ENCODE data around the gene CTTN.
"Not testable (repeated sequence)": the region's sequence is repeated elsewhere in the genome, so short reads cannot be mapped to it uniquely, and the experiment has no call there.

Gene CTTN

GRCh38 chr11:70381872-70382861 lies 16.2 kb upstream of the CTTN start:
- no peak for DNase-seq

- DNase-seq, result no peak
Measured at GRCh38 chr11:70383664-70384565, 14.4 kb upstream of the CTTN start.

DNA sequence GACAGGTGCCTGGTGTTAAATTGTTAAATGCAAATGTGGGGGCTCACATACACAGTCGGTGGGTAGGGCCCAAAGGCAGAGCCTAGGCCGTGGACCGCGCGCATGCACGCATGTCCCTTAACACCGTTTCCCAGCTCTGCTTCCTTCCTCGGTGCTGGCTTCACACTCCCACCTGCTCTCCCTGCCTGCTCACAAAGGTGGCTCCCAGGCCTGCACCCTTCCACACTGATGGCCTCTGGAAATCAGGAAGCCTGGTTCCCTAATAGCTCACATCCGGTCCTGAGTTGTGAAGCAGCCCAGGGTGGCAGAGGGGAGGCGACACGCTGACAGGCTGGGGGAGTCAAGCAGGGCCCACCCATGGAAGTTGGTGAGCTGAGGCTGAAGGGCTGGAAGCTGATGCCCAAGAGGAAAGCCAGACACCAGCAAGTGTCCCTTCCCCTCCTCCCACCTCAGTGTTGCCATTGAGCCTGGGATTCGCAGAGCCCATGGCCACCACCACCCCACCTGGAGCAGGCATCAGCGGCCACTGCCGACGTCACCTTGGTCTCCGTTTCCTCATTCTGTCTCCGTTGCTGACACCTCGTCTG lies 13.7 kb upstream of the CTTN start:
- DNase-seq, result no peak

- no peak for DNase-seq
Measured at GRCh38 chr11:70387564-70387963, 10.8 kb upstream of the CTTN start.

DNA sequence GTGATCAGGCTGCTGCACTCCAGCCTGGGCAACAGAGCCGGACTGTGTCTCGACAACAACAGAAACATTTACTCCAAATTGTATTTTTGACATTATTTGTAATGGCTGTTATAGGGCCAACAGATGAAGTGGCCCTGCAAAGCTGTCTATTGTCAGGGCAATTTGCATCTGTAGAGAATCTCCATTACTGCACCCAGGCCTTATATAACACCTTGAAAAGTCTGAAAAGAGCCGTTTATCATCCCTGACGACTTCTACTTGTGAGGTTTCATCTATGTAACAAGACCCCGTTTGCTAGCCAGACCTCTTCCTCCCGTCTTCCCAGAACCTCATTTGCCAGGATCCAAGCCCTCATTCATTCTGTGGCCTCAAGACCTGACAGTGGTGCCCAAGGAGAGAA lies 9.1 kb upstream of the CTTN start:
- DNase-seq, result no peak

- not testable (repeated sequence) for DNase-seq
Measured at GRCh38 chr11:70390882-70391281, 7.4 kb upstream of the CTTN start.

DNA sequence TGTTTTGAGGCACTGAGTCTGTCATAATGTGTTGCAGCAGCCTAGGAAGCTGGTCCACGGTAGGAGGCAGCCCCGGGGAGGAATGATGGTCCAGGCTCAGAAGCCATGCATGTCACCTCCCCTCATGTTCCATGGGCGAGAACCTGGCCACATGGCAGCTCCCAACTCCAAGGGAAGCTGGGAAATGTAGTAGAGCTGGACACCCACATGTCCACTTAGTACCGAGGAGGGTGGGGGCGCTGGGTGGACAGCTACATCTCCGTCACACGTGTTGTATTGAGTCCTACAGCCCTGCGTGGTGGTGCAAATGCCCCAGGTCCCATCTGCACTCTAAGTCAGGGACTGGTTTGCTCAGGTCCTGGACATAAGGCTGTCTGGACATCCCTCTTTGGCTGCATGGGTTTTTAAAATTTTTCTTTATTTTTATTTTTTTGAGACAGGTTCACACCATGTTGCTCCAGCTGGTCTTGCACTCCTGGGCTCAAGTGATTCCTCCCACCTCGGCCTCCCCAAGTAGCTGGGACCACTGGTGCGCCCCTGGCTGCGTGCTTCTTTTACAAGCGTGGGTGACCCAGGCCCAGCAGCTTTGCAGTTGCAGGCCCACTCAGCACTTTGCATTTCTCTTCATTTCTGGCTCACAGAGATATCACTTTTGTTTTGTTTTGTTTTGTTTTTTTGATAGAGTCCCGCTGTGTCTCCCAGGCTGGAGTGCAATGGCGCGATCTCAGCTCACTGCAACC lies 3.9 kb upstream of the CTTN start:
- no peak for DNase-seq

GRCh38 chr11:70397336-70397982 lies 870 bp upstream of the CTTN start:
- no peak for DNase-seq

DNA sequence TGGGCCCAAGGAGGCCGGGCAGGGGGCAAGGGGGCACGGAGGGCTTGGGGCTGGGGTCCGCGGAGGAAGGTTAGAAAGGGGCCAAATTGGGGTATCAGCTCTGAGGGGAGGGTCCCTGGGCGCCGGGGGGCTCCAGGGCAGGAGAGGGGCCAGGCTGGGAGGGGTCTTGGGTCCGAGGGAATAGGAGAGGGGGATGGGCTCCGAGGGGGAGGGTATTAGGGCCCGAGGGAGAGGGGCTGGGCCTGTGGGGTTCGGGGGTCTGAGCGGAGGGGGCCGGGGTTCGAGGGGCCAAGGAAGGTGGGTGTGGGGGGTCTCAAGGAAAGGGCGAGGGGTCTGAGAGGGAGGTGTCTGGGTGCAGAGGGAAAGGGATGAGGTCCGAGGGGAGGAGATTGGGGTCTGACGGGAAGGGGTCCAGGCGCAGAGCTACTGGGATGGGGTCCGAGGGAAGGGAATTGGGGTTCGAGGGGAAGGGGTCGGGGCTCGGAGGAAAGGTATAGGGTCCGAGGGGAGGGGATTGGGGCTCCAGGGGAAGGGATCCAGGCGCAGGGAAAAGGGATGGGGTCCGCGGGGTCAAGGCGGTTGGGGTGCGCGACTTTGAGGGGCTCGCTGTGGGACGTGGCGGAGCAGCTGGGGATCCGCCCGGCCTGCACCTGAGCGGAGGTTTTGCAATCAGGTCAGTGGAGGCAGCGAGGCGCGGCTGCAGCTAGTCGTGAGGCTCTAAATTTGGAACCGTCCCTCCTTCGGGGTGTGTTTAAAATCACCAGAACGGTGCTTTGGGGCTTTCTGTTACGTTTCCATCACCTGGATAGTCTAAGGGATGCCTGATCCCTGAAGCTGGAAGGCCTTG lies 728 bp downstream of the CTTN start:
- no peak for DNase-seq

DNA sequence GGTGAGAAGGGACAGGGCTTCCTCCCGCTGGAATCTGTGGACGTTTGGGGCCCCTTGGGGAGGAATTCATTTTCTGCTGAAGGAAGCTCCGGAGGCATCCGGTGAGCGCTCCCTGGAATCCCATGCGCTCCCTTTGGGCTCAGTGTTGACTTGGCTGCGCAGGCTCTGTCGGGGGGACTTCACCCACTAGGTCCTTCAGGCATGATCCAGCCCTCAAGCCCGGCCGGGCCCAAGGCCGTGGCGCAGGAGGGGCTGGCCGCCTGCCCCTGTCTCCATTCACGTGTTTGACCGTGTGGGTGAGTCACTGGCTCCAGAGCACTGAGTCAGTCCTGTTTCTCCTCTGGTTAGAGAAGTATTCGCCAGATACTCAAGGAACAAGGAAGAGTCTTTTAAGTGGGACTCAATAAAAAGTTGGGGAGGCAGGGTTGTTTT lies 1.4 kb downstream of the CTTN start:
- DNase-seq, result no peak

- no peak for DNase-seq
Measured at GRCh38 chr11:70400643-70401042, 2.3 kb downstream of the CTTN start.

DNA sequence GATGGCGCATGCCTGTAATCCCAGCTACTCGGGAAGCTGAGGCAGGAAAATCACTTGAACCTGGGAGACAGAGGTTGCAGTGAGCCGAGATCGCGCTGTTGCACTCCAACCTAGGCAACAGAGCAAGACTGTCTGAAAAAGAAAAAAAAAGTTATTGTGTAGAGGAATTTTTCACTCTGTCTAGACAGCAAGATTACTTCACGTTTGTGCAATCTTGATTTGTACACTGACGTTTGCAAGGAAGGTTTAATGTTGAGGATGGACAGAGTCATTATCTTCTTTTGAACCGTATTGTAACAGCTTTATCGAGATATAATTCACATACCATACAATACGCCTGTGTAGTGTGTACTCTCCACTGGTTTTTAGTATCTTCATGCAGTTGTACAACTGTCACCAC lies 3.7 kb downstream of the CTTN start:
- no peak for DNase-seq

- no peak for DNase-seq
Measured at GRCh38 chr11:70402685-70403084, 4.4 kb downstream of the CTTN start.

DNA sequence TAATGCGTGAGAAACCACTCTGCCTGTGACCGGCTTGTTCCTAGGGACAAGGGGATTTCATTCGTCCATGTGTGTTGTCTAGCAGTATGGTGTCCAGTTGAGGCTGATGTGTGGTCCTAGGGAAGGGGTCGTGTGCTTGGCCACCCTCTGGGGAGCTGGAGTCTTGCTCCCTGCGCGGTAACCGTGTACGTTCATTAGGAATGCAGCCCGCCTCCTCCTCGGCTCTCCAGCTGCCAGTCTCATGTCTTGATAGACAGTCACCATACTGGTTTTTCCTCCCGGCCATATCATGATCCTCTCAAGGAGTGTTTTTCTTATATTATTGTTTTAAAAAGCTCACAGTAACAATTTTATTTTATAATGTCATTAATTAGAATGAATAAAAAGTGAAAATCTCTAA lies 5.9 kb downstream of the CTTN start:
- DNase-seq, result no peak

- DNase-seq, result no peak
Measured at GRCh38 chr11:70405679-70406395, 7.5 kb downstream of the CTTN start.

GRCh38 chr11:70407121-70407520 lies 8.8 kb downstream of the CTTN start:
- no peak for DNase-seq

GRCh38 chr11:70407814-70408213 lies 9.5 kb downstream of the CTTN start:
- no peak for DNase-seq

DNA sequence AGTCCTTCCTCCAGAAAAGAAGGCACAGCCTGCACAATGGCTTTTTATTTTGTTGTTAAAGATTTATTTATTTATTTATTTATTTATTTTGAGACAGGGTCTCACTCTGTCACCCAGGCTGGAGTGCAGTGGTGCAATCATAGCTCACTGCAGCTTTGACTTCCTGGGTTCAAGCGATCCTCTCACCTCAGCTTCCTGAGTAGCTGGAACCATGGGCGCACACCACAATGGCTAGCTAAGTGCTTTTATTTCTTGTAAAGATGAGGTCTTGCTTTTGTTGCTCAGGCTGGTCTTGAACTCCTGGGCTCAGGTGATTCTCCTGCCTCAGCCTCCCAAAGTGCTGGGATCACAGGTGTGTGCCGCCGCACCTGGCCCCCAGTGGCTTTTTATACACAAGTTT lies 10.0 kb downstream of the CTTN start:
- DNase-seq, result not testable (repeated sequence)

GRCh38 chr11:70409437-70409836 lies 11.1 kb downstream of the CTTN start:
- DNase-seq, result no peak

- DNase-seq, result no peak
Measured at GRCh38 chr11:70409871-70410270, 11.5 kb downstream of the CTTN start.

Measured in NCI-H1436 (cell line).